ENCODE data around the gene GMPPB.
A peak's percentile ranks its signal among the peaks of the same experiment; 100 is the strongest.
"Not testable (repeated sequence)": the region's sequence is repeated elsewhere in the genome, so short reads cannot be mapped to it uniquely, and the experiment has no call there.

GMPPB gene

DNA sequence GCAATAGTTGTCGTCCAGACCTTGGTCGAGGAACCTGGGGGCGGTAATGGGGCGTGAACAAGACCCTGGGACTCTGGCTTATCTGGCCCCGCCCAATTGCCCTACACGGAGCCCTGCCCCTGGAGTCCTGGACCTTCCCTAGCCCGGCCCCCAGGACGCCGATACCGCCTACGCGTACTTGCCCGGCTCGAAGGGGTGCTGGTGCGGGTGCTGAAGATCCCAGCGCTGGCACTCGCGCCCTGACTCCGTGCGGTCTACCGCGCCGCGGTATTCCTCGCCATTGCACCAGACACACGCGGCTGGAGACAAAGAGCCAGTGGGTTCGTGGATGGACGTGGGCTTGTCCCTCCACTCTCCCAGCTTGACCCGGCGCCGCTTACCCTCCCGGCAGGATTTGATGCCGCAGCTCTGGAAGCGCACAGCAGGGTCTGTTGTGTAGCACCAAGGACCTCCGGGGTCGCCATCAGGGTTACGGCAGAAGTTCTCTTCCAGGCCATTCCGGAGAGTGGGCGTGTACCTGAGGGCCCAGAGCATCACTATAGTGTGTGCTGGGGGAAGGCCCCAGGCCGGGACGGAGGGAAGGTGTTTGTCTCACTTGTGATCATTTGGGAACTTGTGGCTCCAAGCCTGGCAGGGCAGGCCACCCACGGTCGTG, 36.9 kb downstream of the GMPPB start:
- H3K27me3 ChIP-seq (ENCODE audit: control insufficient read depth, insufficient read depth, low read length); H3K9ac ChIP-seq (ENCODE audit: low read depth, low read length); H3K9me3 ChIP-seq (replicated peaks; ENCODE audit: low read length): not testable (repeated sequence)
- Histone ChIP-seq H3K4me1 (ENCODE audit: control insufficient read depth, insufficient read depth, low read length) (peaks cover 27% of the 10 kb centered on the region), H3K4me2 (ENCODE audit: low read length) (peak overlapping the region; percentile 73), H3K4me3 (ENCODE audit: low read length) (peak overlapping the region; percentile 47), H3K36me3 (ENCODE audit: insufficient read depth, low read length) (peaks cover 19% of the 10 kb centered on the region)

DNA sequence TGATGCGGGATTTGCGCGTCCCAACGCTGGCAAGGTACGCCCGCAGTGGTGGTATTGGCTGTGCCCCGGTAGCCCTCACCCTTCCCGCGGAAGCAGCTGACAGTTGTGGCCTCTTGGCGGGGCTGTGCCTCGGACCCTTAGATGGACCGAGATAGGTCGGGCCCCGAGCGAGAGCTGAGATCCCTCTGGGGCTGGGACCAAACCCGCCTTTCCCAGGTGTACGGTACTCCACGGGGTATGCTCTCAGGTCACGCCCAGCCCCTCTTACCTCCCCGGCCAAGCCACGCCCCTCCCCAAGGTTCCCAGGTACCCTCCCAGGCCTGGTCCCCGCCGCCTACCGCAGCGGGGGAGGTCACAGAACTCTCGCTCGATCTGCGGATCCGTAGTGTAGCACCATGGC, 37.4 kb downstream of the GMPPB start:
- H3K4me2 ChIP-seq (ENCODE audit: low read length) = peak overlapping the region; percentile 73
- H3K27me3 ChIP-seq (ENCODE audit: control insufficient read depth, insufficient read depth, low read length); H3K9me3 ChIP-seq (replicated peaks; ENCODE audit: low read length); H3K9ac ChIP-seq (ENCODE audit: low read depth, low read length): not testable (repeated sequence)
- peaks cover 24% of the 10 kb centered on the region for H3K36me3 ChIP-seq (ENCODE audit: insufficient read depth, low read length)
- peak overlapping the region; percentile 47 for H3K4me3 ChIP-seq (ENCODE audit: low read length)
- peaks cover 27% of the 10 kb centered on the region for H3K4me1 ChIP-seq (ENCODE audit: control insufficient read depth, insufficient read depth, low read length)

DNA sequence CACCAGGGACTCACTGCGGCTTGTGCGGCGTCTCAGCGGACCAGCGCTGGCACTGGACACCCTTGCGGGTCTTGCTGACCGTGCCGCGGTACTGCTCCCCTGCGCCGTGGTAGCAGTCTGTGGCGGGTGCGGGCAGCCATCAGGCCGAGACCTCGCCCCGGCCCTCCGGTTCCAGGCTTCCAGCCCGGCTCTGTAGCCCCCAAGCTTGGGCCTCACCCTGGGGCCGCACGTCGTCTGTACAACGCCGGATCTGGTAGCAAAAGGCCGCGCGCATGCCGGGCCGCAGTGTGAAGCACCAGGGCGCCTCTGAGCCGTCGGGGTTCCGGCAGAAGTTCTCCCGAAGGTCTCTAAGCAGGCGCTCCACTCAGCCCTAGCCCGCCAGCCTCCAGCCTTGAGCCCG, 37.9 kb downstream of the GMPPB start:
- H3K4me2 ChIP-seq (ENCODE audit: low read length); H3K9ac ChIP-seq (ENCODE audit: low read depth, low read length); H3K4me3 ChIP-seq (ENCODE audit: low read length); H3K9me3 ChIP-seq (replicated peaks; ENCODE audit: low read length); H3K27me3 ChIP-seq (ENCODE audit: control insufficient read depth, insufficient read depth, low read length): not testable (repeated sequence)
- H3K4me1 ChIP-seq (ENCODE audit: control insufficient read depth, insufficient read depth, low read length) = peaks cover 27% of the 10 kb centered on the region
- H3K36me3 ChIP-seq (ENCODE audit: insufficient read depth, low read length) = peaks cover 29% of the 10 kb centered on the region

DNA sequence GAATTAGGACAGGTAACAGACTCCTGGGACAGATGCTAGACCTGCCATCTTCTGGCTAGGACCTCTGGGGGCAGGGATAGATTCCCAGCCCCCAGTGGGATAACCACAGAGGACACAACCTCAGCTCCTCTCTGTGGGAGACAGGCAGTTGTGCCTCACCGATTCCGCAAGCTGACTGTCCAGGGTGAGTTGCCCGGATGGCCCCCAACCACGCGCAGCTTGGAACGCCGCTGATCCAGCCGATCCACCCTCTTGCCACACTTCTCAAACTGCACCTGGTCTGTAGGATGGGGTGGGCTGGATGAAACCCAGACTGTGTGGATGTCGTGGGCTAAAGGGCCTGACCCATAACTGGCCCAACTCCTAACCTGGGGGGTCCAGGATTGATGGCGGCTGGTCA, 38.6 kb downstream of the GMPPB start:
- H3K4me3 ChIP-seq (ENCODE audit: low read length); H3K4me2 ChIP-seq (ENCODE audit: low read length); H3K9me3 ChIP-seq (replicated peaks; ENCODE audit: low read length); H3K27me3 ChIP-seq (ENCODE audit: control insufficient read depth, insufficient read depth, low read length); H3K9ac ChIP-seq (ENCODE audit: low read depth, low read length): not testable (repeated sequence)
- H3K36me3 ChIP-seq (ENCODE audit: insufficient read depth, low read length) = peaks cover 35% of the 10 kb centered on the region
- peaks cover 27% of the 10 kb centered on the region for H3K4me1 ChIP-seq (ENCODE audit: control insufficient read depth, insufficient read depth, low read length)

DNA sequence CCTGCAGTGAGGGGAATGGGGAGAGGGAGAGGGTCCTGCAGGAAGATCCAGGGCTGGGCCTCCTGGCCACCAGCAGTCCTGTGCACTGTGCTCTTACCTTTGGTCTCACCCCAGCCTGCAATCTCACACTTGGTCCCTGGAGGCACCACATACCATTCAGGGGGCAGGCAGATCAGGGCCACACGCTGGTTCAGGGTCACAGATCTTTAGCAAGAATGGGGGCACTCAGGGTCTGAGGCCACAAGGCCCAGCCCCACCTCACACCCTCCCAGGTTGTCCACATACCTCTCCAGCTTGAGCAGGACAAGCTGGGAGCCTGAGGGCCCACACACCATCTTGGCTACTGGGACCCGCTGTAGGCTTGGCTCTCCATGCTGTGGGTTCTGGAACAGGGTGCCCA, 39.3 kb downstream of the GMPPB start:
- H3K4me3 ChIP-seq (ENCODE audit: low read length); H3K9me3 ChIP-seq (replicated peaks; ENCODE audit: low read length); H3K27me3 ChIP-seq (ENCODE audit: control insufficient read depth, insufficient read depth, low read length); H3K4me2 ChIP-seq (ENCODE audit: low read length); H3K9ac ChIP-seq (ENCODE audit: low read depth, low read length): not testable (repeated sequence)
- peaks cover 42% of the 10 kb centered on the region for H3K36me3 ChIP-seq (ENCODE audit: insufficient read depth, low read length)
- H3K4me1 ChIP-seq (ENCODE audit: control insufficient read depth, insufficient read depth, low read length) = peaks cover 27% of the 10 kb centered on the region

DNA sequence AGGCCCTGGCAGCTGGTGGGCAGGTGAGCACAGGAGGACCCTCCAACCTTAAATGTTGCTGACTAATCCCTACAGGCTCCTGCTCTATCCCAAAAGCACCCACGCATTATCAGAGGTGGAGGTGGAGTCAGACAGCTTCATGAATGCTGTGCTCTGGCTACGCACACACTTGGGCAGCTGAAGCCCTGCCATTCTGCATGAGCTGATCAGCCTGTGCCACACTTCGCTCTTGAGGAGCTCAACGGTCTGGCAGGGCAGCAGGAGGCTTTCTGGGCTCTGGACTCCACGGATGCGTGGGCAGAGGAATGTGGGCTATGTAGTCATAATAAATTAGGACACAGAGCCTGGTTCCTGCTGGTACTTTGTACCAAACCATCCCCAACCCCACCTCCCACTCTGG, 40.6 kb downstream of the GMPPB start:
- Histone ChIP-seq H3K9ac (ENCODE audit: low read depth, low read length) (no peak overlapping the region), H3K9me3 (replicated peaks; ENCODE audit: low read length) (no peaks in the 10 kb centered on the region), H3K4me1 (ENCODE audit: control insufficient read depth, insufficient read depth, low read length) (peaks cover 21% of the 10 kb centered on the region), H3K4me3 (ENCODE audit: low read length) (no peak overlapping the region), H3K4me2 (ENCODE audit: low read length) (no peak overlapping the region), H3K36me3 (ENCODE audit: insufficient read depth, low read length) (peaks cover 55% of the 10 kb centered on the region), H3K27me3 (ENCODE audit: control insufficient read depth, insufficient read depth, low read length) (no peaks in the 10 kb centered on the region)

DNA sequence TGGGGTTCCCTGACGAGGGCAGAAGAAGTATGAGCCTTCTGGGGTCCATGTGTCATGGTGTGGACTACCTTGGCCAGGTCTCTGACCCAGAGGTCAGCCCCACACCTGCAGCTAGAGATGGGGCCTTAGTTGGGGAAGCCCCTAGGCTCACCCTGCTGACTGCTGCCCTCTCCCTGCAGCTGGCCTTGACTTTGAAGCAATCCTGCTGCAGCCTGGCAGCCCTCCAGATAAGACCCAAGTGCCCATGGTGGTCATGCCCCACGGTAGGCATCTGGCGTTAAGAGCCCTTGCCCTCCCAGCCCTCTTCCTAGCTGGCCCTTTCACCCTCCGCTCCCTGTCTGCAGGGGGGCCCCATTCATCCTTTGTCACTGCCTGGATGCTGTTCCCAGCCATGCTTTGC, 42.2 kb downstream of the GMPPB start:
- H3K4me3 ChIP-seq (ENCODE audit: low read length) = no peak overlapping the region
- peaks cover 71% of the 10 kb centered on the region for H3K36me3 ChIP-seq (ENCODE audit: insufficient read depth, low read length)
- H3K9ac ChIP-seq (ENCODE audit: low read depth, low read length) = no peak overlapping the region
- peaks cover 15% of the 10 kb centered on the region for H3K4me1 ChIP-seq (ENCODE audit: control insufficient read depth, insufficient read depth, low read length)
- no peaks in the 10 kb centered on the region for H3K27me3 ChIP-seq (ENCODE audit: control insufficient read depth, insufficient read depth, low read length)
- no peak overlapping the region for H3K4me2 ChIP-seq (ENCODE audit: low read length)
- H3K9me3 ChIP-seq (replicated peaks; ENCODE audit: low read length) = no peaks in the 10 kb centered on the region

DNA sequence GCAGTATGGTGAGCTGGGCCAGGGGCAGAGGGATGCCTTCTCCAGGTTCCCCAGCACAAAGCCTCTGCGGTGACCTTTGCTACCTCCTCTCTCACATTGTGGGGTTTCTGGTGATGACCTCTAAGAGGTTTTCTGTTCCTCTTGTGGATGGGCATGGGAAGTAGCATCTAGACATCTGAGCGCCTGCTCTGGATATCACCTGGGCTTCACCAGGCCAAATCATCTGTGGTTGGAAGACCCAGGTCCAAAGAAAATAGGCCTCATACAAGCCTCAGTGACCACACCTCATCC, 42.6 kb downstream of the GMPPB start:
- peaks cover 75% of the 10 kb centered on the region for H3K36me3 ChIP-seq (ENCODE audit: insufficient read depth, low read length)
- H3K9me3 ChIP-seq (replicated peaks; ENCODE audit: low read length) = no peaks in the 10 kb centered on the region
- no peaks in the 10 kb centered on the region for H3K27me3 ChIP-seq (ENCODE audit: control insufficient read depth, insufficient read depth, low read length)
- no peak overlapping the region for H3K9ac ChIP-seq (ENCODE audit: low read depth, low read length)
- peaks cover 11% of the 10 kb centered on the region for H3K4me1 ChIP-seq (ENCODE audit: control insufficient read depth, insufficient read depth, low read length)
- no peak overlapping the region for H3K4me2 ChIP-seq (ENCODE audit: low read length)
- no peak overlapping the region for H3K4me3 ChIP-seq (ENCODE audit: low read length)

DNA sequence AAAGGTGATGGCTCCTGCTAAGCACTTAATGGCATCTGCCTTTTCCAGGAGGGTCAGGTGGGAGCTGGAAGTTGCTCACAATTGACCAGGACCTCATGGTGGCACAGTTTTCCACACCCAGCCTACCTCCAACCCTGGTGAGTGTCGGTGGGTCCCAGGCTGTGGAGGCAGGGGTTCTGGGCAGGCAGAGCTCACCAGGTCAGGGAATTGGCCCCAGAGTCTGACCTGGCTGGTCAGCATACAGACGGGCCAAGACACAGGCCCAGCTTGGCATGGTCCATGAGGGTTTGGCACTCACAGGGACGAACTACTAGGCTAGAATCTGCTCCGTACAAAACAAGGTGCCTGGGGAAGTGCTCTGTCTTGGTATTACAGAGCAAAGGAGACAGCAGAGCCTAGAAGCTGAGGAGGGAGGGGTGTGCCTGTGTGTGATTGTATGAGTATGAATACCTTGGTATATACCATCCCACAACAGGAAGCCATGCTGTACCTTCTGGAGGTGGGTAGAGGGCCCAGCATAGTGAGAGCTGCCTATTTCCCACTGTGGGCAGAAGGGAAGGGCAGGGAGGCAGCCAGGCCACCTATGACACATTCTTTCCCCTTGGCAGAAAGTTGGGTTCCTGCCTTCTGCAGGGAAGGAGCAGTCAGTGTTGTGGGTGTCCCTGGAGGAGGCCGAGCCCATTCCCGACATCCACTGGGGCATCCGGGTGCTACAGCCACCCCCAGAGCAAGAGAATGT, 43.1 kb downstream of the GMPPB start:
- Histone ChIP-seq H3K9ac (ENCODE audit: low read depth, low read length) (no peak overlapping the region), H3K36me3 (ENCODE audit: insufficient read depth, low read length) (peaks cover 80% of the 10 kb centered on the region), H3K4me3 (ENCODE audit: low read length) (no peak overlapping the region), H3K9me3 (replicated peaks; ENCODE audit: low read length) (no peaks in the 10 kb centered on the region), H3K27me3 (ENCODE audit: control insufficient read depth, insufficient read depth, low read length) (no peaks in the 10 kb centered on the region), H3K4me2 (ENCODE audit: low read length) (no peak overlapping the region), H3K4me1 (ENCODE audit: control insufficient read depth, insufficient read depth, low read length) (peaks cover 11% of the 10 kb centered on the region)

DNA sequence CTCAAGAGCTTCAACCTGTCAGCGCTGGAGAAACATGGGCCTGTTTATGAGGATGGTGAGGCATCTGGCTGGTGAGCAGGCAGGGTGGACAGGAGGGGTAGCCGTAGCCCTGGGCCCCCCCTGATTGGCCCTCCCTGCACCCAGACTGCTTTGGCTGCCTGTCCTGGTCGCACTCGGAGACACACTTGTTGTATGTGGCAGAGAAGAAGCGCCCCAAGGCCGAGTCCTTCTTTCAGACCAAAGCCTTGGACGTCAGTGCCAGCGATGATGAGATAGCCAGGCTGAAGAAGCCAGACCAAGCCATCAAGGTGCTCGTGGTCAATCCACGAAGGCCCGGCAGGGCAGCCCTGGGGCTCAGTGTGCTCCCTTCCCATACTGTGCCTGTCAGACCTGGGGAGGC, 47.8 kb downstream of the GMPPB start:
- Histone ChIP-seq H3K36me3 (ENCODE audit: insufficient read depth, low read length) (peaks cover 53% of the 10 kb centered on the region), H3K4me1 (ENCODE audit: control insufficient read depth, insufficient read depth, low read length) (peaks cover 16% of the 10 kb centered on the region), H3K9me3 (replicated peaks; ENCODE audit: low read length) (no peaks in the 10 kb centered on the region), H3K9ac (ENCODE audit: low read depth, low read length) (no peak overlapping the region), H3K4me2 (ENCODE audit: low read length) (no peak overlapping the region), H3K4me3 (ENCODE audit: low read length) (no peak overlapping the region), H3K27me3 (ENCODE audit: control insufficient read depth, insufficient read depth, low read length) (no peaks in the 10 kb centered on the region)

DNA sequence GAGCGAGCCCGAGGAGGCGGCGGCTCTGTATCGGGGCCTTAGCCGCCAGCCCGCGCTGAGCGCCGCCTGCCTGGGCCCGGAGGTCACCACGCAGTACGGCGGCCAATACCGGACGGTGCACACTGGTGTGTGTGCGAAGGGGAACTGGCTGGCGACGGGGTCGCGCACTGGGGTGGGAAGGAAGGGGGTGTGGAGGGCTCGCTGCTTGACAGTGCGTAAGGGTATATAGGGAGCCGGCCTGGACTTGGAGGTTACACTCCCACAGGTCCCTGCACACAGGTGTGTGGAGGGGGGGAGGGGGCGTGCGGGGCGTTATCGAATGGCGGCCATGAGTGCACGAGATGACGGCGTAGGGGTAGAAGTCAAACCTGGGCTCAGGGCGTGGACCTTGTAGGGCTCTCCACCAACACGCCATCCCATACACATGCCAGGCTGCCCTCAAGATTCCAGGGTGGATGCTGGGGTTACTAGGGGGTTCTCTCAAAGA, 49.2 kb downstream of the GMPPB start:
- Histone ChIP-seq H3K36me3 (ENCODE audit: insufficient read depth, low read length) (peaks cover 40% of the 10 kb centered on the region), H3K9me3 (replicated peaks; ENCODE audit: low read length) (no peaks in the 10 kb centered on the region), H3K4me1 (ENCODE audit: control insufficient read depth, insufficient read depth, low read length) (peaks cover 16% of the 10 kb centered on the region), H3K27me3 (ENCODE audit: control insufficient read depth, insufficient read depth, low read length) (no peaks in the 10 kb centered on the region), H3K4me3 (ENCODE audit: low read length) (peak overlapping the region; percentile 100), H3K4me2 (ENCODE audit: low read length) (peak overlapping the region; percentile 96), H3K9ac (ENCODE audit: low read depth, low read length) (peak overlapping the region; percentile 94)
